Glomerular visceral epithelial cell (primary cell): Measurements from ENCODE around the gene RAB6B.
A peak's percentile ranks its signal among the peaks of the same experiment; 100 is the strongest.

Experiments
- DNase-seq: peaks from one replicate; pipeline ENCODE4 v3.0.0-alpha.2; 2016; ENCODE audit errors: extremely low spot score

The RAB6B gene

DNA sequence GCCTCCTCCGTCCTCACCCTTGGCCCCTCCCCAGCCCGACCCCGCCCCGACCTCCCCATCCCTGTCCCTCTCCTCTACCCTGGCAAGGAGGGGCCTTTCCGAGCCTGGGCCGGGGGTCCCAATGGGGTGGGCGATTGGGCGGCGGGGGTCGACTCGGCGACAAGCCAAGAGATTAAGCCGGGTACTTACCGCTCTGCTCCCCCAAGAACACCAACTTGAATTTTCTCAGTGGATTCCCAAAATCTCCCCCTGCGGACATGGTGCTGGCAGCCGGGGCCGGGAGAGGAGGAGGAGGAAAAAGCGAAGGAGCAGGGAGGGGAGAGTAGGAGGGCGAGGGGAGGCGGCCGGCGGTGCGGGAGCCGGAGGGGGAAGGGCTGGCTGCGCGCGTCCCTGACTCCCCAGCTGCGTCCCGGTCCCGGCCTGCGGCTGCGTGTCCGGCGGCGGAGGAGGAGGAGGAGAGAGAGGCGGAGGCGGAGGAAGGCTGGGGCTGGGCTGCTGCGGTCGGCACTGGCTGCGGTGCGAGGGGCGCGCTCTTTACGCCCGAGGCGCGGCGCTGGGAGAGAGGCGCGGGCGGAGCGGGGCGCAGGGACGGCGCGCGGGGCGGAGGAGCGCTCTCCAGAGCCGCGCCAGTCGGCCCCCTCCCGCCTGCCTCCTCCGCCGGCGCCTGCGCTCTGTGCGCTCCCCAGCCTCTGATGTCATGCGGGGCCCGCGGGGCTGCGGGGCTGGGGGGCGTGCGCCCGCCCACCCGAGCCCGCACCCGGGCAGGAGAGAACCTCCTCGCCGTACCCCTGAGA is at the start of gene RAB6B:
RAB6B (minus strand) TSS at position 675 of the 794 bp plus-strand sequence; CDS start at position 259, 416 bp downstream.
- DNase-seq = peak; percentile 38

DNA sequence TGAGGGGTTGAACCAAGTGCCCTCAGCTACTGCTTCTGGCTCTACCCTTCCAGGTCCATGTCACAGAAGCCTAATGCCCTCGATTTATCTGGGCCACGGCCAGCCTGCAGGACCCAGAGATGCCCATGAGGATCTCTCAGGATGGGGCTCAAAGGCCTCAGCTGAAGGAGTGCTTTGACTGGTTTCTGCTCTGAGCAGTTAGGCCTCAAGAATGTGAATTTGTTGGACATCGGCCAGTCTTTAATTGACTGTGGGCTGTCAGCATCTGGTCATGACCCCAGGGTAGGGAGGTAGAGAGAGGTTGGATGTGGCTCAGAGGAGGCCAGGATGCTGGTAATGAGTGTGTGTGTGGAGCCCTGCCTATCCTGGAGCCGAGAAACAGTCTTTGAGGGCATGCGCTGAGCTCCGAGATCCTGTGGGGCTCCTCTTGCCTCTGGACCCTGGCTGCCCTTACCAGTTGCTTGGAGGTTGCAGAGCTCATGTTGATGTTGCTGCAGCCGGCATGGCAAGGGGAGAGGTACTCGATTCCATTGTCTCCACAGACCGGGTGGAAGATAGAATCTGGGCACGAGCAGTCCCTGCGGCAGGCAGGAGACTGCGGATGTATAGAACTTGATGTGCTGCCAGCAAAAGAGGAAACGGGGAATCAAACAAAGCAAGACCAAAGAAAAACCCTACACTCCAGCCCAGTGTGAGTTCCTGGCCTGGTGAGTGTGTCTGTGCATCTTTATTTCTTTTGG is 49.1 kb upstream of the RAB6B start:
- DNase-seq = peak; percentile 96

DNA sequence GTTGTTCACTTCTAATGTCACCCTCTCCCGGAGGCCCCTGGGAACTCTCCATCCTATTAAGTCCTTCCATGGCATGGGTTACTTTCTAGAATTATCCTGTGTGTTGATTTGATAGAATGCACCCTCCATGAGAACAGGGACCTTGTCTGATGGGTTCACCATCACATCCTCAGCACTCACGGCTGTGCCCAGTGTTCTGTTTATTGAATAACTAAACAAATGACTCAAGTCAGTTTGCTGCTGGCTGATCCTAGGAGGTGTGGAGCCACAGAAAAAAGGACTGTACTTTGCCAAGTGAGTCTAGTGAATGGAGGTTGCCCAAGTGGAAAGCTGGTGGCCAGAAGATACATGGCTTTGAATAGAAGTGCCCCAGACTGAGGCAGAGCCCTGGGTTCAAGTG is 48.5 kb upstream of the RAB6B start:
- DNase-seq = peak; percentile 51

DNA sequence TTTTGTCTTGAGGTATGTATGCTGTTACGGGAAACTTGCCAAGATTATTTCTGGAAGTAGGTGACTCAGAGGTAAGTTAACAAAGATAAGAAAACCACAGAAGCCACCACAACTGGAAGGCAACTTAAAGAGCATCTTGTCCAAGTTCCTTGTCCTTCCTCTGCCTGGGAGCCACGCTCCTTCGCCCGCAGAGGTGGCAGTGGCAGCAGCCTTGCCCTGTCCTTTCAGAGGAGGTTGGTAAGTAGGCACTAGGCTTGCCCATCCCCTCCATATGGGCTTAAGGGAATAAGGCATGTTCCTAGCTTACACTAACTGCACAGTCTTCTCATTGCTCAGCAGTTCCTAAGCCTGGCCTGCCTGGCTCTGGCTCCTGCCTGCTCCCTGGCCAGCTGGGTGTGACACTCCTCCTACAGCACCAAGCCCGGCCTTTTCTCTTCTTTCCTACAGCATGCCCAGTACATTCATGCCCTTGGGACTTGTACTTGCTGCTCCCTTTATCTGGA is 48.0 kb upstream of the RAB6B start:
- peak; percentile 90 for DNase-seq

DNA sequence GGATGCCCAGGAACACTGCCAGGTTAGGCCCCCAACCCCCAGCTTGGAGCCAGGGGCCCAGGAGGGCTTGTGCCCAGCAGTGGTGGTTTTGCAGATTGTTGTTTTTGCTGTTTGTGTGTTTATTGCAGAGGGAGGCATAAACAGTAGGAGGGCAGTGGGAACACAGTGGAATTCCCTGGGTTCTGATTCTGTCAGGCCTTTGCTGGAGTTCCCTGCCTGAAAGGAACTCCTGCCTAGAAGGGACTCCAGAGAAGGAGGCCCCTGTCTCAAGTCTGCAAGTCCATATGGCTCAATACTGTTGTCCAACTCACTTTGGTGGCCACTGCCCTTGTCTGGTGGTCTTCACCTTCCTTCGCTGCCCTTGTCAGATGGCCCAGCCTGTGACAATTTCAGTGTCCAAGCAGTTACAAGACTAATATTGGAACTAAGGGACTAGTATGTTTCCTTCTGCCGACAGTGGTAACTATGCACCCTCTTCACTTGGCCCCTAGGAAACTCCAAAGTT is 47.4 kb upstream of the RAB6B start:
- no peak for DNase-seq

DNA sequence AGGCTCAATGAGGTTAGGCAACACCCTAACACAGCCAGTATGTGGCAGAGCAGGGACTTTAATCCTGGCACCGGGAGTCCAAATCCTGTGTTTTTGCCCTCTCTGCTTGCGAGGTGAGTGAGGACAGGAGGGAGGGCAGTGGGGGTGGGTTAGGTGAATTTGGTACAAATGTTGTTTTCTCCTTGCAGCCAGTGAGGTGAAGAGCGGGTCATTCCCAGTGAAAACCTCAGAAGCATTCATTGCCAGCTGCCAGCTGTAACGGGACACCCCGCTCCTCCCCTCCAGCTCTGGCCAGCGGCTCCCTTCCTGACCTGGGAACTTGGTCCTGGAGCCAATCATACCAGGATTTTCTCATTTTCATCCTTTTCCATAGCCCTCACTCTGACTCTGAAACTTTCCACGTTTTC is 45.7 kb upstream of the RAB6B start:
- DNase-seq = peak; percentile 55

DNA sequence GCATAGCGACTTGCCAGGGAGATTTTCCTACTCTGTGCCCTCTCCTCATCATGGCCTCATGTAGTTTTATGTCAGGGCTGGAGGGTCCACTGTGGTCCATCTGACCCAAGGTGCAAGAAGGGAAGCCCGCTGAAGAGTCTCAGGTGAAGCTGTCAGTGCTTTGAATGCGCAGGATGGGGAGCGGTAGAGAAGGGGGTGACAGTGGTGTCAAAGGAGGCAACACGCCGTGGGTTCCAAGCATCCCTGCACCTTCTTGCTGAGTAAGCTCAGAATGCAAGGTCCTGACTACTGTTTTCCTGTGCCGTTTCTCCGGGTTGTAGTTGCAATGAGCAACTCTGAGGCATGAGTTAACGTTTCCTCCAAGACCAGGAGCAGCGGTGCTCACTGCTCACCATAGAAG is 44.9 kb upstream of the RAB6B start:
- no peak for DNase-seq

DNA sequence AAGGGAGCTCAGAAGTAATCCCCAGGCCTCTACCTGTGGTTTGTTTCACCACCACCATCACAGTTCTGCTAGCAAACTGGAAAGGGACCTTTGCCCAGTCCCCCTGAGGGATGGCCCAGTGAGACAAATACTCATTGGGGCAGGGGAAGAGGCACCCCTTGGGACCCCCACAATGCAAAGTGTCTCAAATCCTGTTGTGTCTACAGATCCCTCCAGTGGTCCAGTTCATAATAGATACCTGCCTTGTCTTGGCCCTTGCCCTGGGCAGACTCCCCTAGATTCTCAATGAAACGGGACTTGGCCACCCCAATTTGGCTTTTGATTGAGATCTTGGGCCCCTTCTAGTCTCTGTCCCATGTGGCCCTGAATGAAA is 43.8 kb upstream of the RAB6B start:
- no peak for DNase-seq

DNA sequence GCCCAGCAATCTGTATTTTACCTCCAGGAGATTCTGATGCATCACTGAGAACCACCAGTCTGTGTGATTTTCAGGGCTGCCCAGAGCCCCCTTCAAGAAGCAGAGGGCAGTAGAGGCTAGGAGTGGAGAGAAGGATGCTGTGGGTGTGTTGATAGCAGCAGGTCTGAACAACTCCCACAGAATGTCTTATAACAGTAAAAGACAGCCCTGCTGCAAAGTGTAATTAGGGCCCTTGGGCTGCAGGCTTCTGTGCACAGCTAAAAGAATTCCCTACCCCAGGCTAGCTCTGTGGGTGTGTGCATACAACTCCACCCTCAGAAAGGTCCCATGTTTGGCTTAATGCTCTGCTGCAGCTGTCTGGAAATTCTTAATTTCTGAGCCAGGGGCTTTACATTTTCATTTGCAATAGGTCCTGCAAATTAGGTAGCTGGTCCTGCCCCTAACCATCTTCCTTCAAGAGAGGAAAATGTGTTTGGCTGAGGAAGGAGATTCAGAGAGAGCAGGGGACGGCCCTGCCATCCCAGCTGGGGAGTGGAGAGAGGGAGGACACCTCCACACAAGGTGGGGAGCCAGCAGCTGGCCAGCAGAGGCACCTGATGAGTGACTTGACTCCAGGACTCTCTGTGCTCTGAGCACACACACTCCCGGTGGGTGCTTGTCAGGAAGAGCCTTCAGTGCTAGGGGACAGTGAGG is 43.2 kb upstream of the RAB6B start:
- DNase-seq = no peak

DNA sequence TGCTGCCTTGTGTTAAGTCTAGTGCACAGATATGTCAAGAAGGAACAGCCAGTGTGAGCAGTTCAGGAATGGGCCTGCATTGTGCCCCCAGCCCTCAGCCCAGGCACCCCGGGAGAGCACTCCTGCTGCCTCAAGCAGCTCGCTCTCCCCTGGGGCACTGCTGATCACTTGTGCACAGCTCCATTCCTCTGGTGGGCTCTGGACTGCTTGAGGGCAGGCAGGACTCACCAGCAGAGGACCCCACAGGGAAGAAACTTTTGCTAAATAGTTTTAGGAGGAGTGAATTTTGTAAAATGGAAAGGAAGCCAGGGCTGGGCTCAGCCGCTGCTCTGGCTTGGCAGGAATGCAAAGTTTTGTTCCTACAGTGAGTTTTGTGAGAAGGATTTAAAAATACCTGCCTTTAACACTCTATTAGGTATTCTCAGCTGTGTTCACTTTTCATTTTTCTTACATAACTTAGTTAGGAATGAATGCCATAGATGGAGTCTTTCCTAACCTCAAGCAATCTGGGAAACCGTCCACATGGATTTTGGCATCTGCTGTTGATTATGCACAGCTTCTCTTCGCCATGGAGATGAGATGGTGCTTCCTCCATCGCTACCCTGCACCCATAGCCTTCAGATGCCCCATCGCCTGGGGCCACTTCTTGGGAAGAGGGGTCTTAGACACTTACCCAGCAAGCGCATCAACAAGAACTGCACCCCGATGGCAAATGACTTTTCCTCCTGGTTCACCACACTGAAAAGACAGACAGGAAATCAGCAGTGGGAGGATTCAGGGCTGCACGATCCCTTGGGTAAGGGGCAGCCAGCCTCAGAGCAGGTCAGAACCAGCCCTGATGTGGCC is 42.3 kb upstream of the RAB6B start:
- no peak for DNase-seq

DNA sequence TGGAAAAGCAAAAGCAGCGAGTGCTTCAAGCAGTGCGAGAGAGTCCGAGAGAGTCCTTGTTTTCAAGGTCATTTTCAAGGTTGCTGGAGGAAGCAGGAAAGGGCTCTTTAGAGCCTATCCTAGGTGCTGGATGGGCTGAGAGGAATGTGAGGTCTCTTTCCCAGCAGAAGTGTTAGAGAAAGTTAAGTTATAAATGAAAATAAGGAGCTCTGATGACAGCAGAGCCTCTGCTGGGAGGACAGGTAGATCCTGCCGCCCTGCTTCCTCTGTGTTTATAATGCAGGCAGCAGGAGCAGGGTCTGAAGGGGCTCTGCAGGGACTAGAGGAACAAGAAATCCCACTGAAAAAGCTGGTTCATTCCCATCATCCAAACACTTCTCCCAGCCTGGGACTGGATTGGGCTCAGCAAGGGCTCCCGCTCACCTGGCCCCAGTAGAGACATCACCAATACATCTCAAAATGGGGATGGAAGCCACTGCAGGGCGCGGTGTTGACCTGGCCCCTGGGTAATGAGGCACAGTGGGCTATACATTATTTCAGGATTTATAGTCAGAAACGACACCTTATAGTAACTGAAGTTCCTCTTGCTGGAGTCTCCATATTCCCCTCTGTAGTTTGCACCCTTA is 41.5 kb upstream of the RAB6B start:
- DNase-seq = no peak

DNA sequence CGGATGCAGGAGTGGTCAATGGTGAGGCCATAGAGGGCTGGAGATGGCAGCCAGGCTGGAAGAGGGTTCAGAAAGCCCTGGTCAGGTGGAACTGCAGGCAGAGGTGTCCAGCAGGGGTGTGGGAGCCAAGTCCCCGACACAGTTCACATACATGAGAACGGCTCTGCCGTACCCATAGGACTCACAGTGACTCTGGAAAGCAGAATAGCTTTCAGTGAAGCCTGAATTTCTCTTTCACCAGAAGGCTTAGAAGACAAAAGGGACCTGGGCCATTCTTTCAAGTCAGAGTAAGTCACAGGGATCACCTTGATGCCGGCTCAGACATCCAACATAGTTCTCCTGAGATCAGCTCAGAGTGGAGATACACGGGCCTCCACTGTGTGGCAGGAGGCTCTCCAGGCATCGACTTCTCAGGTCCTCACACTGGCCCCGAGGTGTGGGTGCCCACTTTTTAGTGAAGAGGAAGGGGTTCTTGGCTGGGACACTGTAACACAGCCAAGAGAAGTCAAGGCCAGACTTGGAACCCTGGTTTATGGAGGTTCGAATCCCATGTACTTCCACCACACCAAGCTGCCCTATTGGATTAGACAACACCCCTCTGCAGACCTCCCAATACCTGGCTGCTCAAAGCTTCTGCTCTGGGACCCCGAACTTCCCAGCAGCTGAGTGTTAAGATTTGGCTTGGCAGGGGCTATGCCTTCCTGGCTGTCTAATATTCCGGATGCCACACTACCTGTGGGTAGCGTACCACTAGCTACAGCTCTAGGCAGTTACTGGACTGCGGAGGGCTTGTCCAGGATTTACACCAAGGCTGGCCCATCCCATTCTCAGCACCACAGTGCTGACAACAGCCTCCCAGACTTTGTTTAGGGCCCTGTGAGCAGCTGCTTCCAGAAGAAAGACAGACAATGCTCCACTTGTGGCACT is 40.4 kb upstream of the RAB6B start:
- DNase-seq = no peak

DNA sequence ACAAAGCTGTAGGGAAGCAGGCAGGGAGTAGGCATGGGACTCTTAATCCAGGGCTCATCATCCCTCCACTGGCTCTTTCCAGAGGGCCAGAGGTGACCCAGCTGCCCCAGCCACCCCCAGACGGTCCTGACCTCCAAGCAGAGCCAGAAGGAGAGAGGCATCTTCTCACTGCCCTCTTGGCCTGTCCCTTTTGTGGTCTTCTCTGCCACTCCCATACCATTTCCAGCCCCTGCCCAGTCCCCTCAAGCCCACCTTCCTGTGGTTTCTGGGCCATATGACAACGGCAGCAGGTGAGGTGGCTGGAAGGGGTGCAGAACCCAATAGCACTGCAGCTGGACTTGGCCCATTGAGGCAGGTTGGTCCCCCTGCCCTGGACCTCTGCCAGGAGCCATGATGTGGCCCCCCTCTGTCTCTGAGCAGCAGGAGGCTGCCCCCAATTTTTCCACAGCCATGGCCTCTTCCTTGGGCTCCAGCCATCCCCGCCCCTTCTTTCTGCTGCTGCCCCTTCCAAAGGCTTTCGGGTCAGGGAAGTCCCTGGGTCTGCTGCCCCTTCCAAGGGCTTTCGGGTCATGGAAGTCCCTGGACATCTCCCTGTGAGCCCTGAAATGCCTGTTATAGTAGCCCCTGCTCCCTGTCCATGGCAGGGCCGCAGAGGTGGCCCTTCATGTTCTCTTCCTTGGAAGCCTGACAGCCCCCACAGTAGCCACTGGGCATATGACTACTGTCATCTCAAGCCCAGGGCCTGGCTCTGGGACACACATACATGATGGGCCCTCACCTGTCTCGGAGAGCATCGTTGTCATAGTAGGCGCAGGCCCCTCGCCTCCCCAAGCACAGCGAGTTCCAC is 39.5 kb upstream of the RAB6B start:
- DNase-seq = no peak

DNA sequence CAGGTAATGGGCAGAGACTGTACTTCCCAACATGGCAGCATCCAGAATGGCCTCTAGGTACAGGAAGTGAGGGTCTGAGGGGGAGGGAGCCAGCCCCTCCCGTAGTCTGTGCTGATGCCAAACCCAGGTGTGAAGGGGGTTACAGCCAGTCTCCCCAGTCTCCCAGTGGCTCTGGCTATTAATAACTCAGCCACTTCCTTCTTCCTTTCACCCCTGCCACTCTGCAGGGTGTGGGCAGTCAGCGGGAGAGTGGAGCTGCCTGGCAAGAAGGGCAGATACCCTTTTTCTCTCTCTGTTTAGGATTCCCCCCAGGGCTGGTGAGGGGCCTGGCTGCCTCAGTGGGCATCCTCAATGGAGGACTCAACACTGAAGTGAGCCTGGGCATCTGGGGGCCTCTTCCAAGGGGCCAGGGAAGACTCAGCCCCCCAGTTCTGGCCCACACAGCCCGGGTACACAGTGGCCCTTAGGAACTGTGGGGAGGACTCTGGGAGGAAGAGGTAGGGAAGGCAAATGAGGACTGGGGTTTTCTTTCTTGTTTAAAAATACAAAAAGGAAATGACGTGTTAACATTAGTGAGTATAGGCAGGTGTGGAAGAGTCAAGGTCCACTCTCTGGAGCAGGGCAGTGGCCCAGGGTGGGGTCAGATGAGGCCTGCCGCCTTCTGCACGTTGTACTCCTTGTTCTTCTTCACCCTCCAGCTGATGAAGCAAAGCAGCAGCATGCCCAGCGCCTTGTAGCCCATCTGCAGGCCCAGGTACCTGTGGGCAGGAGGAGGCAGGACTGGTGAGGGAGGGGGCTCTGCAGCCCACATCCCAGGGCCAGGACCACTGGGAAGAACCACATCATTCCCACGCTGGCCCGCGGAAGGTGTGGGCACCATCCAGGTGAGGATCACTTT is 38.6 kb upstream of the RAB6B start:
- no peak for DNase-seq

DNA sequence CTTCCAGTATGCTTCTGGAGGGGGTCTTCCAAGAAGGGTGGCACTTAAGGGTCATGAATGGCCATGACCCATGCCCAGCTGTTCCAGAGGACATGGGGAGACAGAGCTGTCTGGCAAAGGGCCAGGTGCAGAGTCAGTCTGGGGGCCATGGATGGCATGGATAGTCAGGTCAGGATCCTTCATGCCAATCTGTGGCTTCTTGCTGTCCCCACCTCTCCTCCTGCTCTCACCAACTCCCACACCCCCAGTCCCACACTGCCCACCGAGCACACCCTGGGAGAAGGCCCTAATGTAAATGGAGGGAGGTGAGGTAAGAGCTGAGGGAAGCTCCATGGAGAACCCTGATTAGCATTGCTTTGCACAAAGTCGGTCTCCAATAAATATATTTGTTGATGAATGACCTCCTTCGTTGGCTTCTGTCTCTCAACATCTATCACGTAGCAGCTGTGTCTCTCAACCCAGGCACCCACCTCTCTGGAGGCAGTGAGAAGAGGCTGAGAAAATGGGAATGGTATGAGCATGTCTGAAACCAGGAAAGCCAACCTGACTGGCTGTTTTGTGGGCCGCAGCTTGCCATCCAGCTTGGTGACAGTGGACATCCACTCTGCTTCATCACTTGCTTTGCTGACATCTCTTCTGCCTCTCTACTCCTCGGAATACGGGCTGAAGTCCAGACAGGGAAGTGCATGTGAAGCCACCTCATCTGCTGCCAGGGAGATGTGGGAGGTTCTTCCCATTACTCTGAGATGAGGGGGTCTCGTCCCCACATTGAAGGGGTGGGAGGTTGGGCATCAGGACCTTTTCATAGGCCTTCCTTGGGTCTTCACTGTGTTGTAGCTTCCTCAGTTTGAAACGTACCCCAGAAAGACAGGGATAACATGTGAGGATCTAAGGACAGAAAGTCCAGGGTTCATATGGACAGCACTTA is 37.7 kb upstream of the RAB6B start:
- DNase-seq = no peak

DNA sequence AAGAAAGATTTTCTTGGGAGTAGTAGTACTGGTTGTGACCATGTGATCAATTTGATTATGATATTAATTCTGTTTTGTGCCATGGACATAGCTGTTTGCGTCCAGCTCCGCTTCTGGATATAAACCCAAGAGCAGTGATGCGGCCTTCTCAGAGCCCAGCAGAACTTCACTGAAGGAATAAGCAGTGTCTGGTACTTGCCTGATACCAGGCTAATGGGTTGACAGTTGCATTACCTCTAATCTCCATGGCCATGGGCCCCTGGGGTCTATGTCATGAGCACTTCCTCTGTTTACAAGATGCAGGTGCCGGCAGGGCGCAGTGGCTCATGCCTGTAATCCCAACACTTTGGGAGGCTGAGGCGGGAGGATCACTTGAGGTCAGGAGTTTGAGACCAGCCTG is 36.3 kb upstream of the RAB6B start:
- no peak for DNase-seq

DNA sequence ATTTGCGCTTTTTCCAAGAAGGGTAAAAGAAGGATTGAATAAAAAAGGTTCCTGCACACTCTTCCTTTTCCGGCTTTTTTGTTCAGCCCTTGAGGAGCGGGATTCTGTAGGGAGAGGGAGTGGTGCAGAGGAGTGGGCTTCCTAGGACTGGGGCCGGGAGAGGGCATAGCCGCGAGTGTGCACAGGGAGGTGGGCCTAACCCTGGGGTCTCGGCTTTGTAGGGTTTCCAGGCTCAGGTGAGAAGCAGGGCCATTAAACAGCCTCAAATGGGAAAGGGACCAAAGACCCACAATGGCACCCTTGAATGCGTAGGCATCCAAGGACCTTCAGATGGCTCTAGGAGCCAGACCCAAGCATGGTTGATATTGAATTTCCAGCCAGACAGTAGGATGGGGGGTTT is 35.4 kb upstream of the RAB6B start:
- DNase-seq = no peak
